Stimulated activated CD8-positive, alpha-beta memory T cell treated with anti-CD3 and anti-CD28 coated beads, Interleukin-4, amount 100 ng/mL, for 24 hours (primary cell): Measurements from ENCODE around the gene ATG16L1.

ENCODE experiments used
- DNase-seq: peaks from one replicate; pipeline ENCODE4 v3.0.0-alpha.2; 2020; ENCODE audit warnings: low read depth

ATG16L1 gene

GRCh38 chr2:233251306-233252116, at the start of gene ATG16L1:
Gene ATG16L1 (plus strand): TSS chr2:233251673. CDS start chr2:233251828, 155 bp downstream.
- DNase-seq = peak; percentile 94

- DNase-seq = no peak
Observed at GRCh38 chr2:233202531-233202944, 48.9 kb upstream of the ATG16L1 start.

- no peak for DNase-seq
Observed at GRCh38 chr2:233203060-233203459, 48.4 kb upstream of the ATG16L1 start.

- no peak for DNase-seq
Observed at GRCh38 chr2:233204286-233204936, 47.1 kb upstream of the ATG16L1 start.

- no peak for DNase-seq
Observed at GRCh38 chr2:233208382-233209116, 42.9 kb upstream of the ATG16L1 start.

GRCh38 chr2:233209117-233209532, 42.3 kb upstream of the ATG16L1 start:
- no peak for DNase-seq

GRCh38 chr2:233209533-233210171, 41.8 kb upstream of the ATG16L1 start:
- no peak for DNase-seq

GRCh38 chr2:233210281-233210680, 41.2 kb upstream of the ATG16L1 start:
- DNase-seq = no peak

GRCh38 chr2:233210843-233211547, 40.5 kb upstream of the ATG16L1 start:
- no peak for DNase-seq

GRCh38 chr2:233211548-233211895, 40.0 kb upstream of the ATG16L1 start:
- no peak for DNase-seq

GRCh38 chr2:233213011-233213410, 38.5 kb upstream of the ATG16L1 start:
- no peak for DNase-seq

GRCh38 chr2:233213975-233214374, 37.5 kb upstream of the ATG16L1 start:
- DNase-seq = no peak

- no peak for DNase-seq
Observed at GRCh38 chr2:233217892-233218377, 33.5 kb upstream of the ATG16L1 start.

GRCh38 chr2:233218836-233219235, 32.6 kb upstream of the ATG16L1 start:
- no peak for DNase-seq

- DNase-seq = no peak
Observed at GRCh38 chr2:233219848-233220247, 31.6 kb upstream of the ATG16L1 start.

- no peak for DNase-seq
Observed at GRCh38 chr2:233221378-233222063, 30.0 kb upstream of the ATG16L1 start.

- DNase-seq = no peak
Observed at GRCh38 chr2:233223059-233223894, 28.2 kb upstream of the ATG16L1 start.

- no peak for DNase-seq
Observed at GRCh38 chr2:233225230-233226068, 26.0 kb upstream of the ATG16L1 start.

- no peak for DNase-seq
Observed at GRCh38 chr2:233226511-233227031, 24.9 kb upstream of the ATG16L1 start.
